ENCODE data around the gene WNT1.
A peak's percentile ranks its signal among the peaks of the same experiment; 100 is the strongest.

DNA sequence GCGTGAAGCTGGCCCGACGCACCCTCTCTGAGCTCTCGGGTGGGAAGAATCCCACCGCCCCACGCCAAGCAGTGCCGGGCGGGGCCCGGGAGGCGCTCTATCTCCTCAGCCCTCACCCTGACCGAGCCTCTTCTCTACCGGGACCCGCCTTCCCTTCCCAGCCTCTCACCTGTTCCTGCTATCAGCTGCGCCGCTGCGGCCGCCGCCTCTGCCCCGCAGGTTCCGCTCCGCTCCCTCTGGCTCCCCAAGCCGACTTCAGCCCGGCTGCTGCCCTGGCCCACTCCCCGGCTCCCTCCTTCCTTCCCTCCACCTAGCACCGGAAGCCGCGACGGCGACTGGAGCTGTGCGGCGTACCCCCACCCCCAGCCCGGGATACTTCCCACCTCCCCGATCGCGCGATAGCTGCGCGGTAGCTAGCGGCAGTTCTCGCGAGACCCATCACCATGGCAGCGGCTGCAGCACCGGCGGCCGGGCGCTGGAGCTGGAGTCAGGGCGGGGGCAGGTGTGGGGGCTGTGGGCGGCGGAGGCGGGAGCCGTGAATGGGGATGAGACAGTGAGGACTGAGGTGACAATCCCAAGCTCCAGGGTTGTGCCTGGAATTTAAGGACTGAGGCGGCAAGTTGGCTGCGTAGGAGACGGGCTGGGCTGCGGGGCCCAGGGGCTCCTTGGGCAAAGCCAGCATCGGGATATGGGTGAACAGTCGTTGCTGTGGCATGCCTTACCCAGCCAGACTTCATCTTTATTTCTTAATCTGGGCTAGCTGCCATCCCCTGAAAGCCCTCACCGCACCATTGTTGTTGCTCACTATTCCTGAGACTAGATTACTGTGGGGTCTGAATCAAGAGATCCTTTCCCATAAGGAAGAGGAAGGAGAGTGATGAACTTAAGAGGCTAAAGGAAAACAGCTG lies 20.7 kb upstream of the WNT1 start, which contains the start of gene ARF3:
- TF ChIP-seq, protein P1, sequence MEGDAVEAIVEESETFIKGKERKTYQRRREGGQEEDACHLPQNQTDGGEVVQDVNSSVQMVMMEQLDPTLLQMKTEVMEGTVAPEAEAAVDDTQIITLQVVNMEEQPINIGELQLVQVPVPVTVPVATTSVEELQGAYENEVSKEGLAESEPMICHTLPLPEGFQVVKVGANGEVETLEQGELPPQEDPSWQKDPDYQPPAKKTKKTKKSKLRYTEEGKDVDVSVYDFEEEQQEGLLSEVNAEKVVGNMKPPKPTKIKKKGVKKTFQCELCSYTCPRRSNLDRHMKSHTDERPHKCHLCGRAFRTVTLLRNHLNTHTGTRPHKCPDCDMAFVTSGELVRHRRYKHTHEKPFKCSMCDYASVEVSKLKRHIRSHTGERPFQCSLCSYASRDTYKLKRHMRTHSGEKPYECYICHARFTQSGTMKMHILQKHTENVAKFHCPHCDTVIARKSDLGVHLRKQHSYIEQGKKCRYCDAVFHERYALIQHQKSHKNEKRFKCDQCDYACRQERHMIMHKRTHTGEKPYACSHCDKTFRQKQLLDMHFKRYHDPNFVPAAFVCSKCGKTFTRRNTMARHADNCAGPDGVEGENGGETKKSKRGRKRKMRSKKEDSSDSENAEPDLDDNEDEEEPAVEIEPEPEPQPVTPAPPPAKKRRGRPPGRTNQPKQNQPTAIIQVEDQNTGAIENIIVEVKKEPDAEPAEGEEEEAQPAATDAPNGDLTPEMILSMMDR (IDR thresholded peaks at IDR 0.05; ENCODE audit: poor library complexity, severe bottlenecking), result peak; percentile 37
- TF ChIP-seq, protein P2, sequence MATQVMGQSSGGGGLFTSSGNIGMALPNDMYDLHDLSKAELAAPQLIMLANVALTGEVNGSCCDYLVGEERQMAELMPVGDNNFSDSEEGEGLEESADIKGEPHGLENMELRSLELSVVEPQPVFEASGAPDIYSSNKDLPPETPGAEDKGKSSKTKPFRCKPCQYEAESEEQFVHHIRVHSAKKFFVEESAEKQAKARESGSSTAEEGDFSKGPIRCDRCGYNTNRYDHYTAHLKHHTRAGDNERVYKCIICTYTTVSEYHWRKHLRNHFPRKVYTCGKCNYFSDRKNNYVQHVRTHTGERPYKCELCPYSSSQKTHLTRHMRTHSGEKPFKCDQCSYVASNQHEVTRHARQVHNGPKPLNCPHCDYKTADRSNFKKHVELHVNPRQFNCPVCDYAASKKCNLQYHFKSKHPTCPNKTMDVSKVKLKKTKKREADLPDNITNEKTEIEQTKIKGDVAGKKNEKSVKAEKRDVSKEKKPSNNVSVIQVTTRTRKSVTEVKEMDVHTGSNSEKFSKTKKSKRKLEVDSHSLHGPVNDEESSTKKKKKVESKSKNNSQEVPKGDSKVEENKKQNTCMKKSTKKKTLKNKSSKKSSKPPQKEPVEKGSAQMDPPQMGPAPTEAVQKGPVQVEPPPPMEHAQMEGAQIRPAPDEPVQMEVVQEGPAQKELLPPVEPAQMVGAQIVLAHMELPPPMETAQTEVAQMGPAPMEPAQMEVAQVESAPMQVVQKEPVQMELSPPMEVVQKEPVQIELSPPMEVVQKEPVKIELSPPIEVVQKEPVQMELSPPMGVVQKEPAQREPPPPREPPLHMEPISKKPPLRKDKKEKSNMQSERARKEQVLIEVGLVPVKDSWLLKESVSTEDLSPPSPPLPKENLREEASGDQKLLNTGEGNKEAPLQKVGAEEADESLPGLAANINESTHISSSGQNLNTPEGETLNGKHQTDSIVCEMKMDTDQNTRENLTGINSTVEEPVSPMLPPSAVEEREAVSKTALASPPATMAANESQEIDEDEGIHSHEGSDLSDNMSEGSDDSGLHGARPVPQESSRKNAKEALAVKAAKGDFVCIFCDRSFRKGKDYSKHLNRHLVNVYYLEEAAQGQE (IDR thresholded peaks at IDR 0.05; ENCODE audit: borderline replicate concordance), result peak; percentile 83
- TF ChIP-seq SMC3 (conservative IDR thresholded peaks at IDR 0.05; ENCODE audit: poor library complexity) (no peak), EP300 (conservative IDR thresholded peaks at IDR 0.05; ENCODE audit: poor library complexity, severe bottlenecking) (no peak), POLR2AphosphoS5 (IDR thresholded peaks at IDR 0.05) (peak; percentile 96), RAD21 (conservative IDR thresholded peaks at IDR 0.05) (no peak), MXI1 (conservative IDR thresholded peaks at IDR 0.05; ENCODE audit: poor library complexity, severe bottlenecking) (peak; percentile 72), TAF1 (IDR thresholded peaks at IDR 0.05; ENCODE audit: low read depth) (peak; percentile 88)
